C1 segment of cervical spinal cord (tissue), 14 donors: ENCODE results near the gene HDAC8.

Experiments
- DNase-seq, 14 donors: peaks; one replicate each; lab custom pipeline; 2025; lab: John Stamatoyannopoulos, UW

HDAC8 gene

GRCh38 chrX:72297953-72298730 is 274.5 kb downstream of the HDAC8 start:
- DNase-seq, result no peak

- DNase-seq, result no peak
Observed at GRCh38 chrX:72296991-72297390, 275.7 kb downstream of the HDAC8 start.

GRCh38 chrX:72295745-72296144 is 276.9 kb downstream of the HDAC8 start:
- DNase-seq, result no peak

- DNase-seq, result no peak
Observed at GRCh38 chrX:72294497-72294896, 278.1 kb downstream of the HDAC8 start.

- DNase-seq, result no peak
Observed at GRCh38 chrX:72282302-72282701, 290.3 kb downstream of the HDAC8 start.

GRCh38 chrX:72280321-72280845 is 292.3 kb downstream of the HDAC8 start:
- DNase-seq, result no peak
